Neutrophil (primary cell): ENCODE data around the gene TMTC2.

ENCODE experiments used
- H3K27ac ChIP-seq: fragments of 200-600 bp; sonication (generic); 2 replicates; pipeline ENCODE4 v1.5.1; 2016; ENCODE audit warnings: mild to moderate bottlenecking, moderate library complexity
- H3K27me3 ChIP-seq: fragments of 200-600 bp; sonication (generic); 2 replicates; pipeline ENCODE4 v1.6.0; 2016; ENCODE audit warnings: mild to moderate bottlenecking
- H3K36me3 ChIP-seq: fragments of 200-600 bp; sonication (generic); 2 replicates; pipeline ENCODE4 v1.5.1; 2017
- H3K4me1 ChIP-seq, 2 experiments: fragments of 200-600 bp in 1 of 2; sonication (generic) in 1 of 2; 1 replicate in 1 of 2; 2 replicates in 1 of 2; pipeline versions ENCODE4 v1.5.1 to v1.6.1; 2013 to 2016; ENCODE audit warnings: low read depth in 1 of 2, low read length in 1 of 2, mild to moderate bottlenecking in 1 of 2, moderate library complexity in 1 of 2; ENCODE audit not compliant: control insufficient read depth in 1 of 2, insufficient read depth in 1 of 2
- H3K4me3 ChIP-seq, 2 experiments: fragments of 200-600 bp in 1 of 2; sonication (generic) in 1 of 2; 1 replicate in 1 of 2; 2 replicates in 1 of 2; pipeline ENCODE4 v1.5.1; 2013 to 2016; ENCODE audit warnings: low read depth in 1 of 2, low read length in 1 of 2, mild to moderate bottlenecking in 1 of 2, moderate library complexity in 1 of 2
- H3K9me3 ChIP-seq: fragments of 200-600 bp; sonication (generic); 2 replicates; pipeline ENCODE4 v1.5.1; 2016
- CTCF ChIP-seq: fragments of 200-600 bp; sonication (generic); IDR thresholded peaks from 2 replicates; pipeline ENCODE4 v1.5.1; 2016; ENCODE audit warnings: antibody characterized with exemption

Gene TMTC2

DNA sequence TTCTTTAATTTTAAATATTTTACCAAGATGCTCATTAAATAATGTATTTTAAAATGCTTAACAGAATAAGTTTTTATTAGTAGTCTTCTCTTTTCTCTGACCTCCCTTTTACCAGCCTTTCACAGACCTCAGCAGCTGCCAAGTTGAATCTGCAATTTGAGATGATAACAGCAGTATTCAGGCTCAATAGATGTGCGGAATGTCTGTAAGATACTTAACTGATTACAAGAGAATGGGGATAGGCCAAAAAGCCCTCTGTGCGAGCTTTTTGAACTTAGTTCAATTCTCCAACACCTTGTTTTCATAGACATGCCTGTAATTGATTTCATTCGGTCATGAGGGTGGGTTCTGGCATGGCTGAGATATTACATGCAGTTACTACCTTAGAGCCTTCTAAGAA, 277.2 kb downstream of the TMTC2 start:
- no peak for TF ChIP-seq CTCF
- peaks cover 7 to 26% of the 10 kb centered on the region in 2 experiments for H3K4me1 ChIP-seq
- no peaks in the 10 kb centered on the region for H3K27me3 ChIP-seq
- no peaks in the 10 kb centered on the region for H3K36me3 ChIP-seq
- H3K27ac ChIP-seq, result no peak overlapping the region
- no peaks in the 10 kb centered on the region for H3K9me3 ChIP-seq
- no peak overlapping the region for H3K4me3 ChIP-seq

DNA sequence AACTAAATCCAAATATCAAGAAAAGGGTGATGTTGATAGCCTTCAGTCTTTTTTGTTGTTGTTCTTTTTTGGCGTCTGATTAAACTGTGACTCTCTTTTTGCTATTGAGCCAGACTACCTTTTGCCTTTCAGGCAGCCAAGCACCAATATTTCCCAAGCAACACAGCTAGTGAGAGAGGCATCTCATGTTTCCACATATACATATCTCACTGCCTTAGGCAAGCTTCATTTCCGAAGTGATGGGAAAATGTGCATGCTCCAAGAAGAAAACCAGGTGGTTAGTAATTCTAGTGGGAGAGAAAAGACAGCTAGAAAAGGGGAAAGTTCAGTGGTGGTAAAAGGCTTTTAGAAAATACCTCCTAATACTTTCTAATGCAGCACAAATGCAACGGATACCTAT, 277.7 kb downstream of the TMTC2 start:
- H3K27ac ChIP-seq, result no peak overlapping the region
- H3K36me3 ChIP-seq, result no peaks in the 10 kb centered on the region
- H3K4me3 ChIP-seq, result no peak overlapping the region
- no peak for TF ChIP-seq CTCF
- H3K27me3 ChIP-seq, result no peaks in the 10 kb centered on the region
- peaks cover 7 to 26% of the 10 kb centered on the region in 2 experiments for H3K4me1 ChIP-seq
- H3K9me3 ChIP-seq, result no peaks in the 10 kb centered on the region

GRCh38 chr12:82966001-82966559, 279.4 kb downstream of the TMTC2 start:
- no peaks in the 10 kb centered on the region for H3K27me3 ChIP-seq

DNA sequence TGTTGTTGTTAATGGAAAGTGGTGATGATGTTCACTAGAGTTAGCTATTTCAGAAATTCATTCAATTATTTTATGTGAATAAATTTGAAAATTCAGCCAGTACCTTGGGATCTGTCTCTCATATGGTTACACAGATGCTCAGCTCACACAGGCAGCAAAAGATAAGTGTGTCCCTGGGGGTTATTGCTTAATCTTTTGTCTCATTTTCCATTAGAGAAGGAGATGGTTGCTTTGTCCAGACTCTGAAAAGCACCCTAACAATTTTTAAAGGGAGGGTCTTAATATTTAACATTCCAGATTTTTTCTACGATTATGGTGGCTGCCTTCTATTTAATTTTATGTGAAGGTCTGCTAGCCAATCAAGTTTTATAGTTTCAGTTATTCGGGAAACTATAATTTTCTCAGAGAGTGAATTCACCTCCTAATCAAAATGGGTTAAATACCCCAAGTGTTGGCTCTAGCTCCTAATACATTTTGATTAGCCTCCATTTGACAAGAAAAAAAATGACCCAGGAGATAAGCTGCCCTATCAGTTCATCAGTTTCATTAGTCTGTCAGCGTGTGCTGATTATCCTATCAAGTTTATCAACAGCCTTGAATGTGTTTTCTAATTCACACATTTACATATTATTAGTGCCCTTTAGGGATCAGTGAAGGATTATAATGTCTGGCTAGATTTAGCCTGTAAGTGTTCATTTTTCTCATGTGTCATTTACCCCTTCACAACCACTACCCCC, 282.1 kb downstream of the TMTC2 start:
- H3K9me3 ChIP-seq, result no peaks in the 10 kb centered on the region
- H3K27ac ChIP-seq, result no peak overlapping the region
- peaks cover 7 to 26% of the 10 kb centered on the region in 2 experiments for H3K4me1 ChIP-seq
- no peaks in the 10 kb centered on the region for H3K36me3 ChIP-seq
- no peak overlapping the region for H3K4me3 ChIP-seq
- H3K27me3 ChIP-seq, result no peaks in the 10 kb centered on the region
- no peak for TF ChIP-seq CTCF

More at GRCh38 chr12:82966001-82966559, 279.4 kb downstream of the TMTC2 start:
- Histone ChIP-seq H3K4me3 (no peak overlapping the region), H3K27ac (peak overlapping the region; percentile 62), H3K4me1 (peaks cover 7 to 26% of the 10 kb centered on the region in 2 experiments), H3K9me3 (no peaks in the 10 kb centered on the region), H3K36me3 (no peaks in the 10 kb centered on the region)
- no peak for TF ChIP-seq CTCF

DNA sequence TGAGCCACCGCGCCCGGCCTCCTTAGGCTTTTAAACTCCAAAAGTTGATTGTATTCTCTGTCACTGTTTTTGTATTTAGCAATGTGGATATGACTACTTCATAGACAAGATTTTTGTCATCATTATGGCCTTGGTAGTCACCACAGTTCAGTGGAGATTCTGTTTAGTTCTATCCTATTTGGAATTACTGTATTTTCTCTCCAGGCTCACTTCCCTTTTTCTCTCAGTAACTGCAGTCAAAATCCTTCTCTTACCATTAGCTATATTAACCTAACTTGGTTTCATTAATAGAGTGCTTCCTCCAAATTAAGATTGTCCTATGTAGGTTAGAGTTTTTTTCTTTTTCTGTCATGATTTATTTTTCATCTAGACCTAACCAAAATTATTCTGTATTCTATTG, 283.9 kb downstream of the TMTC2 start:
- no peak overlapping the region for H3K27ac ChIP-seq
- no peak for TF ChIP-seq CTCF
- no peaks in the 10 kb centered on the region for H3K9me3 ChIP-seq
- H3K4me3 ChIP-seq, result no peak overlapping the region
- H3K4me1 ChIP-seq, result peaks cover 7 to 19% of the 10 kb centered on the region in 2 experiments
- H3K36me3 ChIP-seq, result no peaks in the 10 kb centered on the region
- no peaks in the 10 kb centered on the region for H3K27me3 ChIP-seq
